GM12801 (cell line): Measurements from ENCODE around the gene EPM2A.

Experiments
- CTCF ChIP-seq: IDR thresholded peaks from one replicate; pipeline ENCODE4 v1.5.1; 2011; ENCODE audit warnings: control low read depth; ENCODE audit not compliant: insufficient read length; ENCODE audit errors: extremely low read depth

Gene EPM2A

DNA sequence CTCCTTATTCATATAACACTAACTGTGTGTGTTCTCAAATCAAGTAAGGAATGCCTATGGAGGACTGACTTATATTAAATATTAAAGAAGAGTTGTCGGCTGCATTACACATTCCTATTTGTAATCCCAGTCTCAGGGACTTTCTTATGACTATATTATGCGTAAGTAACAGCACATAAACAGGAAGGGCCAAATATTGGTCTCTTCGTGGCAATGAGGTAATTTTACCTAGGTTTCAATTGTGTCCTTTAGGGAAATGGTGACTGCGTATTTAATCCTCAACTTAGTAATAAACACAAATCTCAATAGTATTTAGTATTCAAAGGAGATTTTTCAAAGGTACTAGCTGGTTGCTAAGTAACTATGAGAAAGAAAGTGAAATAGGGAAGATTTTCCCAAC lies 22.8 kb upstream of the EPM2A start:
- TF ChIP-seq CTCF, result no peak

GRCh38 chr6:145756170-145756662 lies 20.9 kb upstream of the EPM2A start:
- TF ChIP-seq CTCF, result no peak

DNA sequence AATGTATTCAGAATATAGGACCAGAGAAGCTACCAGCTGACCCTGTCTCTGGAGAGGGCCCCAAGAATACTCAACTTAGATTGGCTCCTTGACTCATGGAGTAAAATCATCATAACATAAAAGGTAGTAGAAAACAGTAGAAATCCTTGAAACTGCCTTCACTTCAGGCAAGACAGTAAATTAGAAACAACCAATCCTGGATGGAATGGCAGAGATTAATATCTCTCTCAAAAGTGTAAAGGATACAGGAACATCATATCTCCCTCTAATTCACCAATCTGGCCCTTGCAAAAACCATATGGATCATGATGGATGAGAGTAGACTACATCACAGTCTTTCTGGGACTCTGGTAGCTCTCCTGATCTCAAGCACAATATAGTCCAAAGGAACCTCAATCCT lies 20.4 kb upstream of the EPM2A start:
- TF ChIP-seq CTCF, result no peak

DNA sequence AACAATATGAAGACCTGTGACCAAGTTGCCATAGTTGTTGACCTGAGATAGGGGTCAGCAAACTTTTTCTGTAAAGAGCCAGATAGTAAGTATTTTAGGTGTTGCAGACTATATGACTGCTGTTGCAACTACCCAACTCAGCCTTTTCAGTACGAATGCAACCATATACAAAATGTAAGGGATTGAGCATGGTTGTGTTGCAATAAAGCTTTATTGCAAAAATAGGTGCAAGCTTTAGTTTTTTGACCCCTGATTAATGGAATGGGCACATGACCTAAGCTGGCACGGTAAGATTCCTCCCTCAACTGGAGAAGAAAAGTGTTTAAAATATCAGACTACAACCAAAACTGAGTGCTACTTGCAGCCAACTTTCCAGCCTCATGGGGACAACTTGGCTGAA lies 17.3 kb upstream of the EPM2A start:
- no peak for TF ChIP-seq CTCF

GRCh38 chr6:145749632-145750031 lies 14.3 kb upstream of the EPM2A start:
- no peak for TF ChIP-seq CTCF

DNA sequence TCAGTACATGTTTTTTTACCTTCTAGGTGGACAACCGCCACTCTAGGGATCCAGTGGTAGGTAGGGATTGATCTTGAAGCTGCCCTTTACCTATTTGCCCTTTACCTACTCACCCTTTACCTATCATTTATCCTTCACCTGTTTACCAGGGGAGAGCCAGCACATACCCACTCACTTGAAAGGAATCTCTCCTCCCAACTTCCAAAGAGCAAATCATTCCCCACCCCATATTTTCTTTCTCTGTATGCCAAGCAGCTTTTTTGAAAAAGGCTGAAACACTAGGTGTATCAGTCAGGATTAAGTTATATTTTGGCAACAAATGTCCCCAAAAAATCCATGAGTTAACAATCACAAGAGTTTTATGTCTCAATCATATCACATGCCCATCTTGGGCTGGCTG lies 10.5 kb upstream of the EPM2A start:
- no peak for TF ChIP-seq CTCF

DNA sequence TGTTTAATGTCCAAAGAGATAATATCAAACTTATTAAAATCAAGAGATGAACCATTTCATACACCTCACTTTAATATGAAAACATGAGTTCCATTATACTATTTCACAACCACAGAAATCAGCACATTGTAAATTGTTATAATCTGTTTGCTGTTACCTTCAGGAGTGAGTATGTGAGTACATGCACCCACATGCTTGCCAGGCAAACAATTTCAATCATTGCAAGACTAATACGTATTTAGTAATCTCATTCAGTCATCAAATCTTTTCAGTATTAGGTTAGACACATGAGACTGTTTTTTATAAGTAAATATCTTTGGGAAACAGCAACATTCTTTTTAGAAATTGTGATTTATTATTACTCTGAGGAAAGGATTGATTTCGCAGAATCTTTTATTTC lies 9.3 kb upstream of the EPM2A start:
- no peak for TF ChIP-seq CTCF

DNA sequence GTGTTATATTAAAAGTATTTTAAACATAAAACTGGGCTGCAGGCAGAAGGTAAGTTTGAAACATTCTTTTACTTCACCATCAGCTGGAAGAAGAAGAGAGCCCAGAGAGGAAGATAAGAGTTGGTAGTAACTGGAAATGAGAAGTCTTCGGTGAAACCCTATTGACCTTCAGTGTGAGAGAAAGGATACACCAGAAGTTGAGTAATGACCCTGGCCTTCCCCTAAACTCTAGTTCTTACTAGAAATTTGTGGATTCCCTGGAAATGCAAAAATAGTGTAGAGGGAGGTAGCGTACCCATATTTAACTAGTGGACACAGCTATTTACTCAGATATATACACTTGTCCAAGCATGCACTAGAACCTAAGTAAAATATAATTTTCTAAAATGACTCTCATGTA lies 8.0 kb upstream of the EPM2A start:
- TF ChIP-seq CTCF, result no peak
